Body of pancreas (tissue), 4 donors: ENCODE results near the gene KDM4C. TPM values are rescaled to one million over a fixed set of nuclear protein-coding genes. Genes with fewer than 3 reads are reported as not detected.

Experiments
- ATAC-seq: fragments of 150-250 bp; one replicate; pipeline ENCODE4 v1.9.1; 2016
- DNase-seq, 4 donors: peaks; one replicate each; pipeline ENCODE4 v3.0.0-alpha.2; 2019
- H3K27ac ChIP-seq, 4 donors: fragments of 200-600 bp; sonication (generic); 1 replicate in 3 of 4; 2 replicates in 1 of 4; pipeline versions ENCODE4 v1.5.1 to v1.6.1; 2016 to 2019; ENCODE audit warnings: mild to moderate bottlenecking in 1 of 4, mixed read lengths in 1 of 4, moderate library complexity in 1 of 4
- H3K27me3 ChIP-seq, 2 donors: fragments of 200-600 bp; sonication (generic); one replicate each; pipeline ENCODE4 v1.6.0; 2016; ENCODE audit warnings: mild to moderate bottlenecking in 1 of 2
- H3K36me3 ChIP-seq, 2 donors: fragments of 200-600 bp; sonication (generic); replicated peaks in 1 of 2; 2 replicates each; pipeline ENCODE4 v1.5.1; 2016; ENCODE audit warnings: low read depth in 2 of 2; ENCODE audit not compliant: insufficient read depth in 1 of 2
- H3K4me1 ChIP-seq: fragments of 200-600 bp; sonication (generic); one replicate; pipeline ENCODE4 v1.6.0; 2016
- H3K4me3 ChIP-seq, 2 donors: fragments of 200-600 bp; sonication (generic); 1 replicate in 1 of 2; 2 replicates in 1 of 2; pipeline ENCODE4 v1.5.1; 2016 to 2019
- H3K9me3 ChIP-seq, 3 donors: fragments of 200-600 bp; sonication (generic); 1 replicate in 2 of 3; 2 replicates in 1 of 3; pipeline ENCODE4 v1.5.1; 2016
- CTCF ChIP-seq, 7 experiments: fragments of 450-650 bp in 4 of 7; fragments of 200-600 bp in 3 of 7; sonication (generic) in 3 of 7; IDR thresholded peaks; one replicate each; pipeline ENCODE4 v1.5.1; 2016 to 2019; ENCODE audit warnings: antibody characterized with exemption in 7 of 7
- POLR2A ChIP-seq, 3 donors: fragments of 450-650 bp; IDR thresholded peaks; one replicate each; pipeline ENCODE4 v1.6.1; 2016; ENCODE audit warnings: antibody characterized with exemption in 3 of 3, mild to moderate bottlenecking in 2 of 3
- WGBS, 2 donors: methylation state at CpG; one replicate each; pipeline ENCODE4 v1.1.5; 2017; 5-methylcytosine and 5-hydroxymethylcytosine counted together
- intact Hi-C: fragments of 100-400 bp; cut with DNase I; formaldehyde crosslinking; loops from one replicate; pipeline ENCODE4 v1.15.1; 2023
- total RNA-seq, 2 donors: library from RNA; depleted of rRNA; stranded (reverse); fragments of >200 nt; gene quantifications; one replicate each; pipeline ENCODE4 v1.1.0, GENCODE V29; 2016

Gene KDM4C
- total RNA-seq, 2 donors from 2014 or later = 40.5 to 48.5 TPM

DNA sequence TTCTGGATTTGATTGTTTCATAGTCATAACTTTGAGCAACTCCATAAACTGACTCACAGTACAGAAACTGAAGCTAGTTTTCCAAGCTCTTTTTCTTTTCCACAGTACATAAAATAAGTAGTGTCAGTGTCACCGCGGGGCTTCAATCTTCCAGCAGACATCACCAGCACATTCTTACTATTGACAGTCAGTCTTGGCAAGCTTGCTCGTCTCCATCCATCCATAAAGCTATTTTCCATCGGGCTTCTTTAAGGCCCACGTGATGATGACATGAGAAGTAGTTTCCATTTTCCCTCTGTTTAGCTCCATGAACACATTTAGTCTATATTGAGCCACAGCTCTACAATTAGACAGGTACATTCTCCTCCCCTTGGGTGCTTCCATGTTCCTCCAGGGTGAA lies 443.4 kb downstream of the KDM4C start:
- DNase-seq (no peak), ATAC-seq (no peak)
- TF ChIP-seq POLR2A (IDR thresholded peaks at IDR 0.05) (no peak), CTCF (IDR thresholded peaks at IDR 0.05) (no peak)
- Histone ChIP-seq H3K27ac (no peak overlapping the region), H3K9me3 (no peaks in the 10 kb centered on the region), H3K27me3 (no peaks in the 10 kb centered on the region), H3K4me3 (no peak overlapping the region), H3K36me3 (no peaks in the 10 kb centered on the region), H3K4me1 (no peaks in the 10 kb centered on the region)
- intact Hi-C loops = no loop called here
- 87 to 93% methylated on average over 5 of the region's 5 CpGs for WGBS, 2 donors

DNA sequence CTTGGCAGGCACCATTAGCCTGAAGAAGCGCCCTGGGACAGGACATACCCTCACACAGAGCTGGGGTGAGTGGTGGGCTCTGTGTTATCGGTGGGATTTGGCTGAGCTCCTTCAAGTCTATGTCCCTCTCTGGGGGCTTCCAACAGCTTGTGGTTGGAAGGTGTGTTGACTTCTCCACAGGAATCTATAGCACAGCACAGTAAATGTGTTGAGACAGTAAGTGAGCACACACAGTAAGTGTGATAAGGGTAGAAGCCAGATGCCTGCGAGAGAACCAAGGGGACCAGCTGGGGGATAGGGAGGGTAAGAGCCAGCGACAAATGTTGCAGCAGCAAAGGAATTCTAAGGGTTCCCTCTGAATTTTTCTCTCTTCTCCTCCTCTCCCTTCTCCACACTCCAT lies 448.0 kb downstream of the KDM4C start:
- no peak for TF ChIP-seq POLR2A (IDR thresholded peaks at IDR 0.05)
- no peak for TF ChIP-seq CTCF (IDR thresholded peaks at IDR 0.05)
- ATAC-seq (no peak), DNase-seq (no peak)
- no peak overlapping the region for H3K4me3 ChIP-seq
- H3K4me1 ChIP-seq = no peaks in the 10 kb centered on the region
- no peaks in the 10 kb centered on the region for H3K36me3 ChIP-seq
- no peaks in the 10 kb centered on the region for H3K27me3 ChIP-seq
- H3K9me3 ChIP-seq = no peaks in the 10 kb centered on the region
- no peak overlapping the region for H3K27ac ChIP-seq
- WGBS, 2 donors = 60 to 65% methylated on average over 4 of the region's 4 CpGs
- intact Hi-C loops = no loop called here

- Histone ChIP-seq H3K27me3 (no peaks in the 10 kb centered on the region), H3K27ac (no peak overlapping the region), H3K36me3 (no peaks in the 10 kb centered on the region), H3K9me3 (no peaks in the 10 kb centered on the region), H3K4me3 (no peak overlapping the region), H3K4me1 (no peaks in the 10 kb centered on the region)
- 82 to 83% methylated on average over 6 of the region's 6 CpGs for WGBS, 2 donors
- intact Hi-C loops = no loop called here
- ATAC-seq (no peak), DNase-seq (no peak)
- TF ChIP-seq POLR2A (IDR thresholded peaks at IDR 0.05) = no peak
- no peak for TF ChIP-seq CTCF (IDR thresholded peaks at IDR 0.05)
These were observed 448.5 kb downstream of the KDM4C start for GRCh38 chr9:7206221-7206758.

- 78 to 83% methylated on average over 15 of the region's 15 CpGs for WGBS, 2 donors
- Histone ChIP-seq H3K27ac (no peak overlapping the region), H3K9me3 (no peaks in the 10 kb centered on the region), H3K4me1 (no peaks in the 10 kb centered on the region), H3K4me3 (no peak overlapping the region), H3K36me3 (no peaks in the 10 kb centered on the region), H3K27me3 (no peaks in the 10 kb centered on the region)
- ATAC-seq (no peak), DNase-seq (no peak)
- intact Hi-C loops = no loop called here
- TF ChIP-seq CTCF (IDR thresholded peaks at IDR 0.05) = no peak
- TF ChIP-seq POLR2A (IDR thresholded peaks at IDR 0.05) = no peak
These were observed 451.4 kb downstream of the KDM4C start for GRCh38 chr9:7209016-7209715.

- ATAC-seq (no peak), DNase-seq (no peak)
- intact Hi-C loops = no loop called here
- Histone ChIP-seq H3K4me3 (no peak overlapping the region), H3K4me1 (no peaks in the 10 kb centered on the region), H3K9me3 (no peaks in the 10 kb centered on the region), H3K36me3 (no peaks in the 10 kb centered on the region), H3K27ac (no peak overlapping the region), H3K27me3 (no peaks in the 10 kb centered on the region)
- WGBS, 2 donors = 79 to 82% methylated on average over 3 of the region's 3 CpGs
- TF ChIP-seq POLR2A (IDR thresholded peaks at IDR 0.05) (no peak), CTCF (IDR thresholded peaks at IDR 0.05) (no peak)
These were observed 452.2 kb downstream of the KDM4C start for GRCh38 chr9:7209990-7210389.
